ENCODE measurements around the gene LAMB4.
"Not testable (repeated sequence)": the region's sequence is repeated elsewhere in the genome, so short reads cannot be mapped to it uniquely, and the experiment has no call there.

LAMB4 gene

DNA sequence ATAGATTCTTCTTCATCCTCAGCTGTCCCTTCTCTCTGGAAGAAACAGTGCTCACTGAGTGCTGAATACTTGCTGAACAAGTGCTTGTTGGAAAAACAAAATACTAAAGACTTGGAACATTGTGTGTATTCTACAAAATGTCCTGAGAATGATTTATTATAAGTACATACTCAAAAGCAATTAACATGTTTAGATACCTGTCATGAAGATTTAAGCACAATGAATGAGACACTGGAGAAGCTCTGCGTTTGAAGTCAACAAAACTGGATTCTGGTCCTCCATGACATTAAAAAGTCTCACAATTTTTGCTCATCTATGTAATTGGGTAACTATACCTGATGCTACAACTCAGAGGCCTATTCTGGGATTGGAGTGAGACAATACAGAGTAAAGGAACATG is 92.4 kb downstream of the LAMB4 start:
- no peak for FAIRE-seq

- no peak for FAIRE-seq
Measured at GRCh38 chr7:108037140-108037539, 93.0 kb downstream of the LAMB4 start.

DNA sequence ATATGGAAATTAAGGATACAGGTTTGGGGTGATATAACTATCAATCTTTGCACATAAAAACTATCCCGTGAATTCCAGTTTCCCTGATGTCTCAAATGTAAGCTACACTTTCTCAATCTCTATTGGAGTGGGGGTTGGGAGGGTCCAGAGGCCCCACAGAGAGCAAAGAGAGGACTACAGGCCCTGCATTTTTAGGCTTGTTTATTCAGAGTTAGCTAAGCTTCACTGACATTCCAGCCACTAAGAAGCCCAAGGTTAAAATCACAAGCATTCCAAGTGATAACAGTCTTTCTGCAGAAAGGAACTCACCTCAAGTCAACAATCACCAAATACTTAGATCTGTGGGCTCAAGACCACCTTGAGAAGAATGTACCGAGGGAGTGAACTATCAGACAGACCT is 95.6 kb downstream of the LAMB4 start:
- FAIRE-seq: no peak

- no peak for FAIRE-seq
Measured at GRCh38 chr7:108033776-108034497, 96.2 kb downstream of the LAMB4 start.

- not testable (repeated sequence) for FAIRE-seq
Measured at GRCh38 chr7:108033309-108033708, 96.9 kb downstream of the LAMB4 start.

GRCh38 chr7:108030516-108030915 is 99.6 kb downstream of the LAMB4 start:
- FAIRE-seq: no peak

- FAIRE-seq: no peak
Measured at GRCh38 chr7:108029034-108029433, 101.1 kb downstream of the LAMB4 start.

- no peak for FAIRE-seq
Measured at GRCh38 chr7:108028111-108028510, 102.0 kb downstream of the LAMB4 start.

- FAIRE-seq: no peak
Measured at GRCh38 chr7:108027239-108027638, 102.9 kb downstream of the LAMB4 start.

DNA sequence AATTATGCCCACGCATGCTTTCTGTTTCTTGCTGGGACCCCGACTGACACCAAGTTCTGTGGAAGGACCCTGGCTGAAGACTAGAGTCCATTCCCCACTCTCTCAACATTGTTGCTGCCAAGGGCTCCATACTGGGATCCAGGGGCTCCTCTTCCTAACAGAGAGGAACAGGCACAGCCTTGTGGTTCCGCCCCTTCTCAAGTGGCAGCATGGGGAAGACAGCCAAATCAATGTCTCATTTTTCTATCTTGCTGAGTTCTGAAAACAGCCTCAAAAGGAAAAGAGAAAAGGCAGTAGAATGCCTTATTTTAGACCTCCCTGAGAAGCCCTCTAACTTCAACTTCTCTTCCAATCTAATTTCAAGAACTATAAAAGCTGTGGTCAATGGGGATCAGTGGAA is 103.5 kb downstream of the LAMB4 start:
- FAIRE-seq: no peak

DNA sequence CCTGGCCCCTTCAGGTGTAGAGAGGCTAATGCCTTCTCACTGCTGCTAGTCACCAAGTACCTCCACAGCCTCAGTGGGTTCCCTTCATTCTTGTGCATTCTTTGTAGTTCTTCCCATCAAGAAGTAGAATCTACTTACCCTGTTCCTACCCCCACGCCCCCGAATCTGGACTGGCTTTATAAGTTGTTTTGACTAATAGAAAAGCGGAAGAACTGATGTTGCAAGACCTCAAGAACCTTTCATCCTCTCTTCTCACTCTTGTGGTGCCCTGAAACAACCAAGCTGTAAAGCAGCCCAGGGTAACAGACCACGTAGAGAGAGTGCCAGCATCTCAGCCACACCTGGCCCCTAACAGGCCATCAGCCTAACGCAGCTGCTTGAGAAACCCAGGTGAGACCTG is 104.0 kb downstream of the LAMB4 start:
- no peak for FAIRE-seq

GRCh38 chr7:108024538-108024937 is 105.6 kb downstream of the LAMB4 start:
- no peak for FAIRE-seq

DNA sequence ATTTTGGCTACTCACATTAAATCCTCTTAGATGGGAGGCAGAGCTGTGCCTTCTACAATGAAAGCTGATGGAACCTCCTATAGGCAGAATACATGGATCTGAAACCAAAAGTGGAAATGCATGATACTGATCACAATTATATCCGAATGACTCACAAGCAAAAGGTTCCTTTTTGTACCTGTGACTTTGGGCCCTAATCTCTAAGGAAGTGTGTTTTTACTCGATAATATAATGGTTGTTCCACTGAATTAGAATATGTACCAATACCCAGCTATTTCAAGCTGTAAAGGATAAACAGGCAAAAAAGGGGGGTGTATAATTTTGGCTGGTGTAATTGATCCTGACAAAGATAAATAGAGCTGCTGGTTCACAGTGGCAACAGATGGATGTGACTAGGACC is 109.6 kb downstream of the LAMB4 start:
- FAIRE-seq: no peak

DNA sequence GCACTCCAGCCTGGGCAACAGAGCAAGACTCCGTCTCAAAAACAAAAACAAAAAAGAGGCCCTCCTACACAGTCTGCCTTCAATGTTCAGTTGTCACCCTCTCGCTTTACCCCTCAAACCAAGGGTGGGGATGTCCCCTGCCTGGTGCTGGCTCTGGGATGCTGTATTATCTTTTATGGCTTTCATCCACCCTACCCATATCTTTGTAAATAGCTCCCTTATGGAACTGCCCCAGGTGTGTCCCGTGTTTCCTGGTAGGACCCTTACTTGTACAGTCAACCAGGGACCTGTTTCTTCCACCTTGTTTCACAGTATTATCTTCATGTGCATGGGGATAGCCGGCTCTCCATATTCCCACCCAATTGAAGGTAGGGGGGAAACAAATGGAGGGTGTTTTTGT is 111.5 kb downstream of the LAMB4 start:
- FAIRE-seq: no peak

GRCh38 chr7:108017776-108018151 is 112.4 kb downstream of the LAMB4 start:
- FAIRE-seq: no peak

GRCh38 chr7:108016841-108017775 is 113.1 kb downstream of the LAMB4 start:
- FAIRE-seq: no peak

GRCh38 chr7:108015740-108016139 is 114.4 kb downstream of the LAMB4 start:
- no peak for FAIRE-seq

- no peak for FAIRE-seq
Measured at GRCh38 chr7:108014747-108015682, 115.1 kb downstream of the LAMB4 start.

DNA sequence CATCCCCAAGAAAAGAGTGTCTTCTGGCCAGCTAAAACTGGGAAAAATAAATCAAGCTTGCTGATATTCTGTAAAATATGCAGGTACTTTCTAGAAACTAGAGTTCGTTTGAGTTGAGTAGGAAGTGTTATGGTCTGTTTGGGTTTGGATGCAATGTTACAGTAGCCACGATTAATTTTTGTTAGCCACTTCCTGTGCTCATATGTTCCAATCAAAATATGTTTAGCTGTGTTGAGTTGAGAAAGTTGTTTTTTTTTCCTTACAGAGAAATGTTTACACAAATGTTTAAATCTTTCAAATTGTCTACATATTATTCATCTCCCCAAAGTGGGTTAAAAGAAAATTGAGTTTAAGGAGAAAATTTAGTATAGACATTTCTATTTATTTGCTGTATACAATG is 115.9 kb downstream of the LAMB4 start:
- FAIRE-seq: no peak

DNA sequence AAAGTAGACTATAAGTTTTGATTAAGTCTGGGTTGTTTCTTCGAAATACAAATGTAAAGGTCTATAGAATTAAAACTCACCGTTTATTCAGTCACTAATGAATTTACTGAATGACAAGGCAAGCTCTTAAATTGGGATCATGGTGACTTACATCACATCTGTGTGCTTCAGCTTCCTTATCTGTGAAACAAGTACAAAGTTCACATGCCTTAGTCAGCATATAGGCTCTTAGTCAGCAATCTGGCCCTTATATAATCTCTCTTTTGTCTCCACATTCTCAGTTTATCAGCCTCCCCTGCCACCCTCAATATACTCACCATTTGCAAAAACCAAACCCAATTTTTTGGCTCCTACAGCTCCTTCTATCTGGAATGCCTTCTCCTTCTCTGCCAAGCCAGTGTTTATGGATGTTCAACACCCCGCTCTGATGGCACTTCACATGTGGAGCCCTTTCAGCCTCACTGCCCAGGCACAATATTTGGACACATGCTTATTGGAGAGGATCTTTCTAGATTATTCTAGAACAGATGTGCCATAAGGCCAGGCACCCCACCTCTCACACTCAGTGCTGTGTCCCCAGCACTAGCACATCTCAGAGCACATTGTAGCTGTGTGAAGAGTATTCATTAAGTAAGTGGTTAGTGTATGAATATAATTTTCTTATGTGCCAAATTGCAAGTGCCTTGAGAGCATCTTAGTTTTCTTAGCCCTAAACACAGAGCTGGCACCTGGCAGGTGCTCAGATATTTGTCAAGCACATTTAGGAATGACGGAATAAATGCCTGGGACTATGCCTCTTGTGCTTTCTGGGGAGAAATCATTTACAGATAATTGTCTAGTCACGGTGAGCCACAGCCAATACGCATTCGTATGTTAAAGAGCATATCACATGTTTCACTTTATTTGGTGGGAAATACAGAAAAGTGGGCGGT is 117.4 kb downstream of the LAMB4 start:
- no peak for FAIRE-seq

GRCh38 chr7:108010377-108010776 is 119.8 kb downstream of the LAMB4 start:
- no peak for FAIRE-seq

DNA sequence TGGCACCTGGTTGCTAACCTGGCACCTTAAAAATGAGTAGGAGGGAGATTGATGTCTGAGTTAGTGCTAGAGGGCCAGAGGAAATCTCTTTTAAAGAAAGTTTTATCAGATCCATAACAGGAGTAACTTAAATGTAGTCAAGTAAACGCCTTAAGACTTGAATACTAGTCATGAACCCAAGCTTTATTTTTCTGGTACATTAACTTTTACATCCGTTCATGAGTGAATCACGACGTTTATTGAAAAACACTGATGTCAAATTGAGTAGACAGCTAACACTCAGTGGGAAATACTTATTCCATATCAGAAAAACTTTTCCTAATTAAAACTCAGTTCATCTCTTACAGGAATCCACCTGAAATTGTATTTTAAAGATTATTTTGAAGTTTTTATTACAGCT is 120.3 kb downstream of the LAMB4 start:
- no peak for FAIRE-seq

Data from endometrium (tissue), 2 donors.